GM12891 (cell line): ENCODE results near the gene MAPK8.

ENCODE experiments used
- PAX5 ChIP-seq: IDR thresholded peaks from 2 replicates; pipeline ENCODE4 v1.6.1; 2011; ENCODE audit warnings: low read length, moderate library complexity, mild to moderate bottlenecking; ENCODE audit not compliant: insufficient read depth, severe bottlenecking
- POLR2A ChIP-seq: IDR thresholded peaks from 2 replicates; pipeline ENCODE4 v1.6.1; 2011; ENCODE audit warnings: low read depth, low read length, control low read depth
- POLR2AphosphoS5 ChIP-seq: IDR thresholded peaks from 2 replicates; pipeline ENCODE4 v1.6.1; 2011; ENCODE audit warnings: low read depth, low read length, control low read depth
- POU2F2 ChIP-seq: IDR thresholded peaks from 2 replicates; pipeline ENCODE4 v1.6.1; 2011; ENCODE audit warnings: low read depth, mild to moderate bottlenecking, control low read depth, low read length, moderate library complexity
- SPI1 ChIP-seq: IDR thresholded peaks from 2 replicates; pipeline ENCODE4 v1.6.1; 2011; ENCODE audit warnings: low read depth, low read length, control low read depth
- TAF1 ChIP-seq: IDR thresholded peaks from 2 replicates; pipeline ENCODE4 v1.6.1; 2011; ENCODE audit warnings: low read depth, low read length, control low read depth

DNA sequence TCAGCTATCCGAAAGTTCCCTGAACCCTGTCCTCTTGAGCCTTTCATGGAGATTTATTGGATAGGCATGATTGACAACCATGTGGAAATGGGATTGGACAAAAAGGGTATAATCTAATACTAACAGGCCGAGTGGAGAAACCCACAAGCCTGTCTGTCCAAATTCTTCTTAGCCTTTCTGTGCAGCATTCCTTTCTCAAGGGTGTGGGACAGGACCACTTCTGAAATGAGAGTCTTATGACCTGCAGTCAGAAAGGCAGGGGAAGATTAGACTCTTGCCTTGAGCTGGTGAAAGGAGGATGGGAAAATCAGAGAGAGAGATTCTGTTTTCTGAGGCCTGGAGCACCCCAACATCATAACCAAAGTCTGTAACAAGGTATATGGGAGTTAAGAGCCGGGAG lies 85.5 kb downstream of the MAPK8 start:
- no peak for TF ChIP-seq POLR2AphosphoS5
- TF ChIP-seq POLR2A, result no peak
- TF ChIP-seq TAF1, result no peak
- no peak for TF ChIP-seq PAX5
- no peak for TF ChIP-seq SPI1
- no peak for TF ChIP-seq POU2F2
